Measurements from ENCODE around the gene ATP6AP1. TPM values are rescaled to one million over a fixed set of nuclear protein-coding genes. Genes with fewer than 3 reads are reported as not detected.

Gene ATP6AP1
- total and polyA plus RNA-seq, 2 donors (not counting 1 experiment from before 2014, with no cell fraction given): 59.8 to 89.7 TPM

DNA sequence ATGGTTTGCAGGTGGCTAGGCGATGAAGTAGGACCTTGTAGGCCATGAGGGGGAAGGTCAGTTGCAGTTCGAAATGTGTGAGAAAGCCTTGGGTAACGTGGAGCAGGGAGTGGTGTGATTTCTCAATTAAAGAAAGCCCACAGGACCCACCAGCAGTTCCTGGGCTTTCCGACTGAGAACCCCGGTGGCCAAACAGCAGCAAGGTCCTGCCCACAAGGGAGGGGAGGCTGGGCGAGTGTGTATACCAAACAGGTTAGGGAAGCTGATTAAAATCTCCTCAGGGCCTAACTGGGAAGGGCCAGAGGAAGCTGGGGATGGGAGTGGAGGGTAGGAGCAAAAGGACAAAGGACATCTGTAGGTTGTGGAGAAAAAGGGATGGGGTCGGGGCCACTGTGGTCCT, 2.4 kb downstream of the ATP6AP1 start:
- Histone ChIP-seq H3K4me2 (ENCODE audit: extremely low read depth, insufficient read depth, low read length) (no peak overlapping the region), H3K9me3 (ENCODE audit: control insufficient read depth, insufficient read depth, low read depth, low read length) (no peaks in the 10 kb centered on the region), H3K4me3 (replicated peaks in 1 of 4; ENCODE audit: control extremely low read depth in 1 of 4, insufficient read depth in 1 of 4, low read depth in 3 of 4, low read length in 4 of 4) (no peak overlapping the region), H3K4me1 (ENCODE audit: control insufficient read depth, extremely low read depth, insufficient read depth, low read length) (no peaks in the 10 kb centered on the region), H3K27me3 (ENCODE audit: control insufficient read depth, insufficient read depth, low read length) (no peaks in the 10 kb centered on the region), H3K79me2 (ENCODE audit: control insufficient read depth, insufficient read depth, low read length) (peaks cover 14% of the 10 kb centered on the region), H4K20me1 (ENCODE audit: control insufficient read depth, extremely low read depth, insufficient read depth, low read length) (no peaks in the 10 kb centered on the region), H3K36me3 (ENCODE audit: control insufficient read depth, insufficient read depth, low read length) (peaks cover 5% of the 10 kb centered on the region), H3K9ac (ENCODE audit: insufficient read depth, low read length) (no peak overlapping the region), H3K27ac (ENCODE audit: insufficient read depth, low read length) (no peak overlapping the region), H2AFZ (ENCODE audit: low read length) (no peak overlapping the region)
- TF ChIP-seq, protein P1, sequence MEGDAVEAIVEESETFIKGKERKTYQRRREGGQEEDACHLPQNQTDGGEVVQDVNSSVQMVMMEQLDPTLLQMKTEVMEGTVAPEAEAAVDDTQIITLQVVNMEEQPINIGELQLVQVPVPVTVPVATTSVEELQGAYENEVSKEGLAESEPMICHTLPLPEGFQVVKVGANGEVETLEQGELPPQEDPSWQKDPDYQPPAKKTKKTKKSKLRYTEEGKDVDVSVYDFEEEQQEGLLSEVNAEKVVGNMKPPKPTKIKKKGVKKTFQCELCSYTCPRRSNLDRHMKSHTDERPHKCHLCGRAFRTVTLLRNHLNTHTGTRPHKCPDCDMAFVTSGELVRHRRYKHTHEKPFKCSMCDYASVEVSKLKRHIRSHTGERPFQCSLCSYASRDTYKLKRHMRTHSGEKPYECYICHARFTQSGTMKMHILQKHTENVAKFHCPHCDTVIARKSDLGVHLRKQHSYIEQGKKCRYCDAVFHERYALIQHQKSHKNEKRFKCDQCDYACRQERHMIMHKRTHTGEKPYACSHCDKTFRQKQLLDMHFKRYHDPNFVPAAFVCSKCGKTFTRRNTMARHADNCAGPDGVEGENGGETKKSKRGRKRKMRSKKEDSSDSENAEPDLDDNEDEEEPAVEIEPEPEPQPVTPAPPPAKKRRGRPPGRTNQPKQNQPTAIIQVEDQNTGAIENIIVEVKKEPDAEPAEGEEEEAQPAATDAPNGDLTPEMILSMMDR (conservative IDR thresholded peaks at IDR 0.05 in 1 of 2, IDR thresholded peaks at IDR 0.05 in 1 of 2; ENCODE audit: low read depth in 1 of 2, low read length in 2 of 2): no peak
- no peak for TF ChIP-seq EZH2 (IDR thresholded peaks at IDR 0.05; ENCODE audit: low read length, missing control alignments)
- no peak for DNase-seq (ENCODE audit: low read depth in 2 of 2)

DNA sequence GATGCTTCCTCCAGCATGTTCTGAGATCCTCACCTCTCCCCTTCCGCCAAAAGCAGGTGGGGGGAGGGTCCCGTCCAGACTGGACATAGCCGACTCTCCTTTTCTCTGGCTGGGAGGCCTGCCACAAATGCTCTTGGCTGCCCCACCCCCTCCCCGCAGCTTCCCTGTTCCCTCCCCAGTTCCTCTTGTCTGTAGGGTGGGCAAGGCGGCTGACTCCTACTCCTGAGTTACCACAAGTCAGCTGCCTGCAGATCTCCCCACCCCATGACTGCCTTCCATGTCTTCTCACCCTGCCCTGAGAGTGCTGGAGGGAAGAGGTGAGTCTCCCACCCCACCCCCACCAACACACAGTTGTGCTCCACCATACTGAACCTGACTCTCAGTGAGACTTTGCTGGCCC, 2.9 kb downstream of the ATP6AP1 start:
- H3K27me3 ChIP-seq (ENCODE audit: control insufficient read depth, insufficient read depth, low read length): no peaks in the 10 kb centered on the region
- H3K9ac ChIP-seq (ENCODE audit: insufficient read depth, low read length): no peak overlapping the region
- no peaks in the 10 kb centered on the region for H4K20me1 ChIP-seq (ENCODE audit: control insufficient read depth, extremely low read depth, insufficient read depth, low read length)
- no peaks in the 10 kb centered on the region for H3K4me1 ChIP-seq (ENCODE audit: control insufficient read depth, extremely low read depth, insufficient read depth, low read length)
- H3K4me2 ChIP-seq (ENCODE audit: extremely low read depth, insufficient read depth, low read length): no peak overlapping the region
- TF ChIP-seq EZH2 (IDR thresholded peaks at IDR 0.05; ENCODE audit: low read length, missing control alignments): no peak
- TF ChIP-seq, protein P1 (conservative IDR thresholded peaks at IDR 0.05 in 1 of 2, IDR thresholded peaks at IDR 0.05 in 1 of 2; ENCODE audit: low read depth in 1 of 2, low read length in 2 of 2): no peak
- H3K4me3 ChIP-seq (replicated peaks in 1 of 4; ENCODE audit: control extremely low read depth in 1 of 4, insufficient read depth in 1 of 4, low read depth in 3 of 4, low read length in 4 of 4): no peak overlapping the region
- H3K27ac ChIP-seq (ENCODE audit: insufficient read depth, low read length): no peak overlapping the region
- peaks cover 14% of the 10 kb centered on the region for H3K79me2 ChIP-seq (ENCODE audit: control insufficient read depth, insufficient read depth, low read length)
- no peak for DNase-seq (ENCODE audit: low read depth in 2 of 2)
- no peak overlapping the region for H2AFZ ChIP-seq (ENCODE audit: low read length)
- no peaks in the 10 kb centered on the region for H3K9me3 ChIP-seq (ENCODE audit: control insufficient read depth, insufficient read depth, low read depth, low read length)
- H3K36me3 ChIP-seq (ENCODE audit: control insufficient read depth, insufficient read depth, low read length): peaks cover 5% of the 10 kb centered on the region

DNA sequence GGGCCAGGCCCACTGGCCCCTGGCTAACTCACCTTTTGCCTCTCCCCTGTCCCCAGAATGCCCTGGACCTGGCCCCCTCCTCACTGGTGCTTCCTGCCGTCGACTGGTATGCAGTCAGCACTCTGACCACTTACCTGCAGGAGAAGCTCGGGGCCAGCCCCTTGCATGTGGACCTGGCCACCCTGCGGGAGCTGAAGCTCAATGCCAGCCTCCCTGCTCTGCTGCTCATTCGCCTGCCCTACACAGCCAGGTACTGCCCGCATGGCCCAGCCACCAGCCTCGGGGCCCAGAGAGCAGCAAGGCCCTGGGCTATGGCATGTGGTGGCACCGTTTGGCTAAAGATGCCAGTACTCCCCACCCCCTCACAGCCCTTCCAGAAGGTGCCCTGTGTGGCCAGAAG, 3.7 kb downstream of the ATP6AP1 start:
- H3K27ac ChIP-seq (ENCODE audit: insufficient read depth, low read length): no peak overlapping the region
- peaks cover 5% of the 10 kb centered on the region for H3K36me3 ChIP-seq (ENCODE audit: control insufficient read depth, insufficient read depth, low read length)
- no peak overlapping the region for H2AFZ ChIP-seq (ENCODE audit: low read length)
- no peak overlapping the region for H3K4me3 ChIP-seq (replicated peaks in 1 of 4; ENCODE audit: control extremely low read depth in 1 of 4, insufficient read depth in 1 of 4, low read depth in 3 of 4, low read length in 4 of 4)
- H3K4me1 ChIP-seq (ENCODE audit: control insufficient read depth, extremely low read depth, insufficient read depth, low read length): no peaks in the 10 kb centered on the region
- H3K9ac ChIP-seq (ENCODE audit: insufficient read depth, low read length): no peak overlapping the region
- DNase-seq (ENCODE audit: low read depth in 2 of 2): no peak
- H3K79me2 ChIP-seq (ENCODE audit: control insufficient read depth, insufficient read depth, low read length): peaks cover 16% of the 10 kb centered on the region
- no peaks in the 10 kb centered on the region for H3K27me3 ChIP-seq (ENCODE audit: control insufficient read depth, insufficient read depth, low read length)
- no peaks in the 10 kb centered on the region for H3K9me3 ChIP-seq (ENCODE audit: control insufficient read depth, insufficient read depth, low read depth, low read length)
- H4K20me1 ChIP-seq (ENCODE audit: control insufficient read depth, extremely low read depth, insufficient read depth, low read length): no peaks in the 10 kb centered on the region
- no peak for TF ChIP-seq EZH2 (IDR thresholded peaks at IDR 0.05; ENCODE audit: low read length, missing control alignments)
- TF ChIP-seq, protein P1 (conservative IDR thresholded peaks at IDR 0.05 in 1 of 2, IDR thresholded peaks at IDR 0.05 in 1 of 2; ENCODE audit: low read depth in 1 of 2, low read length in 2 of 2): no peak
- H3K4me2 ChIP-seq (ENCODE audit: extremely low read depth, insufficient read depth, low read length): no peak overlapping the region
